ACHN (cell line): ENCODE results near the gene DUOX1.

ENCODE experiments used
- DNase-seq: peaks from one replicate; pipeline ENCODE4 v3.0.0-alpha.2; 2015
- in situ Hi-C: cut with HindIII; loops from 2 replicates; pipeline ENCODE4 v1.10.0; 2017; ENCODE audit warnings: low sequenced_read_pairs, low pct_ligation_motif_present, low pct_unique_long_range_greater_than_20kb

Gene DUOX1

DNA sequence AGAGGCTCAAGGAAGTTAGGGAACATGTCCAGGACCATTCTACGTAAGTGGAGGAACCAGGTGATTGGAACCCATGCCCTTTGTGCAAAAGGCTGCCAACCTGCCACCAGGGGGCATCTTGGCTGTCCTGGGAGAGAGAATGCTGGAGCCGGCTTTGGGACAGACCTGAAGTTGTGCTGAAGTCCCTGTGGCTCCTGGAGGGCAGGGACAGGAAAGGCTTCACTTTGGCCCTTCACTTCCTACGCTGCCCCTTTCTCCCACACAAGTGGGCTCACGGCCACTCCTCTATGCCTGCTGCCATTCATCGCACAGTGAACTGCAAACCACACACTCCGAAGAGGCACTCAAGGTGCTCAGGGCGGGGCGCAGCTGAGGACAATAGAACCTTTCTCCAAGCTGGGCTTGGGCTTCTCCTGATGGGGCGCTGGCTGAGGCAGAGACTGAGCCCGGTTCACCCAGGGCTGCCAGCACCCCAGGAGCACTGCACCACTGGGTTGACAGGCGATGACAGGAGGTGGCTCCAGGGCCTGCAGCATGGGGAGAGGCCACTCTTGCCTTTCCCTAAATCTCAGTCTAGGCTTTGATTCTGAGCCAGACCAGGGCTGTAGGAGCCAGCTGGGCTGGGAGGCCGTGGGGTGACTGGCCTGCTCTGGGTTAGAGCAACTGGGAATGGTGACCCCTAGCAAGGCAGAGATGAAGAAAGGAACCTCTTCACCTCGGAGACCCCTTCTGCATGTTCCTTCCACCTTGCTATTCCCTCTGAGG, 49.6 kb downstream of the DUOX1 start:
- peak; percentile 39 for DNase-seq
- in situ Hi-C loops, result no loop called here

DNA sequence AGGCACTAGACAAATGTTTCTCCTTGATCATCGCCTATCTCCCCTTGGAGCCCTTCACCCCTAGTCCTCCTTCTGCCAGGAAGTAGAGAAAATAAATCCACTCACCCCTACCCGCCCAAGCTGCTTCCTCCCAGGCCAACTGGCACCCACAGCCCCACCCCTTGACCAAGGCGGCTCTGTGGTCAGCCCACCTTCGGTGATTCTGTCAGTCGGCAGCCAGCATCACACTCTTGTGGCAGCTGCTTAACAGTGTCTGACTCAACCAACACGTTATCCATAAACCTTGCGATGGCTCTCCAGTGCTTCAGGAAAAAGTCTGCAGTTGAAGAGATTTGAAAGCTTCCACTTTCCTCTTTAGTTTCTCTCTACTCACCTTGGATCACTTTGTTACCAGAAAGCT, 50.4 kb downstream of the DUOX1 start:
- peak; percentile 89 for DNase-seq
- in situ Hi-C loops, result no loop called here

DNA sequence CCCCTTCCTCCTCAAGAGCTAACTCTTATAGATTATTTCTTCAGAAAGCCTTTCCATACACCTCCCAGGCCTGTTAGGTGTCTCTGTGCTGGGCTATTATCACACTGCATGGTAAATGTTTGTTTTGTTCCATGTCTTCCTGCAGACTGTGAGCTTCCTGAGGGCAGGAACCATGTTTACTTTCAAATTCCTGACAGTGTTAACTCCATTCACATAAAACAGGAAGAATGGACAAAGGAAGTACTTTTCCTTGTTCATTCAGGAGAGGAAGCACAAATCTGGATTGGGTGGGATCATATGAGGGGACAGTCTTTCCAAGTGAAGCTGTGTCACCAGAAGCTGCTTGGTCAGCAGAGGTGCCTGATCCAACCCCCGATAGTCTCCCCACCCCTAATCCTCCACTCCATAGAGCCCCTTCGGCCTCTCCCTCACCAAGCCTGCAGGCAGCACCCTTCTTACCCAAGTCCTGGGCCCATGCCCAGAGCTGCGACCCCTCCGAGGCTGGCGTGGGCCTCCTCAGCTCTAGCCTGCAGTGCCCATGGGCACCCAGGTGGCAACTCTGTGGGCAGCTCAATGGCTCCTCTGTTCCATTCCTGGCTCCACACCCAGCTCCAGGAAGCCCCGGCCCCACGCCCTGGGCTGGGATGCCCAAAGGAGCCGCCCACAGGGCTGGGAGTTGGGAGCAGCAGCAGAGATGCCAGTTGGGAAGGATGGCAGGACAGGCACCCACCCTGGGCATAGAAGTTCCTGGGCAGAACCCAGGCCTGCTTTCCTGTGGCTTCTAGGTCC, 51.0 kb downstream of the DUOX1 start:
- in situ Hi-C loops, result no loop called here
- DNase-seq, result no peak

DNA sequence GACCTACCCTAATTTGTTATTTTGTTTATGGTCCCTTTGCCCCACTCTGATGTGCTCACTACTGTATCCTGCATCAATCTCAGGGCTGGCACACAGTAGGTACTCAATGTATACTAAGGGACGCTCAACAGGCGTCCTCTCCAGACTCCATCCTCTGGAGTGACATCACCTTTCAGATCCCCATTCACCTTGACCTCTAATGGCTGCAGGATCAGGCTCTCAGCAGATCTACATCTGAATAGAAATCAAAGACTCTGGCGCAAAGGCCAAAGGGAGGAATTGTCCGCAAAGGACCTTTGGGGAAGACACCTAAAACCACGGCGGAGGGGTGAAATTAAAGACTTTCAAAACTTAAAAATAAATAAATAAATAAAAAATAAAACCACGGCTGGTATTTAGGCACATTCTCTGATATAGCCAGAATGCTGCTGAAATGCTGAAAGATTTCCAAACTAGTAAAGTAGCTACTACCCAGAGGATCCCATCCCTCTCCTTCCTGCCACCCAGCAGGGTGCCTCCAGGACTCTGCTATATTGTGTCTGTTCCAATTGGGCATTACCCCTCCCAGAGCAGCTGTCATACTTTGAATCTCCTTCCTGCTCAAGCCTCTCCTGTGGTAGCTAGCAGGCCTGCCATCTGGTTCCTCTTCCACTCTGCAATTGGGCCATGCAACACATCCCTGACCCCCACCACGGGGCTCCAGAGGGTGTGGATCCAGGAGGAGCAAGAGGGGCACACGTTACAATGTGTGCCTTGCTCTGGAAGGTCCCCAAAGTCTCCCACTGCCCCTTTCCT, 51.9 kb downstream of the DUOX1 start:
- in situ Hi-C loops, result no loop called here
- no peak for DNase-seq

DNA sequence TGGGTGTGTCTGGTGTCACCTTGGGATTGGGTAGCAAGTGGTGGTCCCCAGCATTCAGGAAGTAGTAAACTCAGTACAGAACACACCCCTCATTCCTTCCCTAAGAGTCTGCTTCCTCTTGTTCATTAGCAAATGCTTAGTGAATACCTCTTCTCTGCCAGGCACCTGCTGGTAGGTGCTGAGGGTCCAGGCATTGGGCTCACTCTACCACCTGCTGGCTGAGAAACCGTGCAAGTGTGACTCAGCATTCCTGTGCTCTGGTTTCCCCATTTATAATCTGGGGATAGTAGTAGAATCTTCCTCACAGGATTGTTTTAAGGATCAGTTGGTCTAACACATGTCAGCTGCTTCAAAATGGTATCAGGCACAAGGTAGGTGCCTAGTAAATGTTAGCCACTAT, 53.2 kb downstream of the DUOX1 start:
- DNase-seq, result no peak
- in situ Hi-C loops, result no loop called here

DNA sequence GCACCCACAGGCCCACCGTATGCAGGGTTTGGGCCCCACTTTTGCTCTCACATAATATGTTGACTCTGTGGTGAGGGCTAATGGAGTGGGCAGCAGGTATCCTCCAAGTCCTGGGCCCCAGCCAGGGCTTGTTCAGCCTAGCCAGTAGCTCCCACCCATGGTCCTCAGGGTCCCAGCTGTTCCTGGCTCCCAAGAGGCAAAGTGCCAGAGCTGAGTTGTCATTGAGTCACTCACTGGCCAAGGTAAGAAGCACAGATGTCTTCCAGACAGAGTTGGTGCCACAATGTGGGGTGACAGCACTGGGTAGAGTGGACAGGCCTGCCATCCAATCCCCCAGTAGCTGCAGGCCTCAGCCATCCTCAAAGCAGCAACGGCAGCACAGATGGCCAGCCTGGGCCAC, 53.7 kb downstream of the DUOX1 start:
- DNase-seq, result no peak
- in situ Hi-C loops, result no loop called here

DNA sequence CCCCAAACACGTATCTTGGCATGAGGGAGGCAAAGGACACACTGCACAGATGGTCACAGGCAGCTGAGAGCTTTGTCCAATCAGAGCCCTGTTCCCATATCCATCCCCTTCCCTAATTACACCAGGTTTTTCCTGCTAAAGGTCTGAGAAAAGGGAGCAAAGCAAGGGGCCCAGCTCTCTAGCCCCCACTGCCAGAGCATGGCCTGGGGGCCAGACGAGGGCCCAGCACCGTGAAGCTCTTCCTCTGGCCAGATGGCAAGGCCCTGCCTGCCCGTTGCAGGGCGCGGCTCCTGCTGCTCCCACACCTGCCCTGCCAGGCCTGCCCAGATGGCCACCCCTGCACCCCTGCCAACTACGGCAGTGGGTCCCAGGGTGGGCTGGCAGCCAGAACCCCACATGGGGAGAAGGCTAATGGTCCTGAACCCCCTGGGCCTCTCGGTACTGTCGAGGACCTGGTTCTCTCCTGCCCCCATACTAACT, 54.8 kb downstream of the DUOX1 start:
- in situ Hi-C loops, result no loop called here
- no peak for DNase-seq

DNA sequence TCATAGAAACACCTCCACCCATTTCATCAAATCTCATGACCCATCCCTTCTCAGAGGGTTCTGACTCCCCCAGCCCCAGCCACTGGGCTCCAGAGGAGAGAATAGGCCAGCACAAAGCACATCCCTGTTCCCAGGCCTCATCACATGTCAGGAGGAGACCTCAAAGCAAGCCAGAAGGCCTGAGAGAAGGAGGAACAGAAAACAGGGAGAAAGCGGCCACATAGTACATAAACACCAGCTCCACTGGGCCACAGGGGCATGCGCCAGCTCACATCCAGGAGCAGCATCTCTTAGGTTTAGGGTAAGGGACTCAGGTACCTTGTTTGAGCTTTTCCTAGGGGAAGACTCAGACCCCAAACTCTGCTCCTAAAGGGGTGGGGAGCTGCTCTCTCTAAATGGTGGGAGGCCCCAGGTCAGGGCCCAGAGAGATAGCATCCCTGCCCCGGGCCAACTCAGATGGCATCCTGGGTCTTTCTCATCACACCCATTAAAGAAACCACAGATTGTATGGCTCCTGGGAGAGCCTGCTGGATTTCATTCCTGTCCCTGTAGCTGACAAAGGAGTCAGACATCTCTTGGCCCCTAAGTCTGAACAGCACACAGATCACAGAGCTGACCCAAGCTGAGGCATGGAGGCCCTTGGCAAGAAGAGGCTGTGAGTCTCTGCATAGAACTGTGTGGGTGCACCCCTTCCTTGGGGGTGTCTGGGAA, 55.4 kb downstream of the DUOX1 start:
- no peak for DNase-seq
- in situ Hi-C loops, result no loop called here

DNA sequence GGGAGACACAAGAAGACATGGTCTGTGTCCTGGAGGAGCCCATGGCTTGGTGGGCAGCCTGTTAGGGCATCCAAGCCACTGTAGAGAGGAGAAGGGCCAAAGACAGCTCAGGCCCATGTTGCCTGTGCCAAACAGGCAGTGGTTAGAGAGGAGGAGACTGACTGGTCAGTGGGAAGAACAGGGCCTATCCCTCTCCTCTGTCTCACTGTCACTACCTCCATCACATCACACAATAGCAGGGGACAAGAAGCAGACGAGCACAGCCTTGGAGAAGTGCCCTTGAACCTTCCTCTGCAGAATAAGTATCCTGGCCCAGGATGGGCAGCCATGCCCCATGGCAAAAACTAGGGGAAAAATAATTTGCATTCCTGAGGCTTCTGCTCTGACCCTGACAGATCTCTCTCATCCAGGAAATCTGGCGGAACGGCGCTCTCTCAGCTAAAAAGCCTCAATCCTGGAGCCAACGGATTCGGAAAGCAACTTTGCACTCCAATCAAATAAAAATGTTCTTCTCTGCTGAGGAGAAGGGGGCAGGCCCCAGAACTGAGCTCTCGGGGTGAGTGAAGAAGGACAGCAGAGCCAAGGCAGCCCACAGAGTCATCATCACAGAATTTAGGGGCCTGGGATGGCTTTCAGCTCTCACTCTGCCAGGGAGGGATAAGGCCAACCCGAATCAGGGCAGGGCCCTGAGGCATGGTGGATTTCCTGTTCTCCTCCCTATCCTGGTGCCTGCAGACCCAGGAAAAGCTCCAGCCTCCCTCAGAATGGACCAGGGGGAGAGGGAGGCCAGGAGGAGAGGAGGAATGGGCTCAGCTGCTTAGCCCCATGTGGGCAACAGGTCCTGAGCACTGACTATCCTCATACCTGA, 56.3 kb downstream of the DUOX1 start:
- in situ Hi-C loops, result no loop called here
- DNase-seq, result no peak

DNA sequence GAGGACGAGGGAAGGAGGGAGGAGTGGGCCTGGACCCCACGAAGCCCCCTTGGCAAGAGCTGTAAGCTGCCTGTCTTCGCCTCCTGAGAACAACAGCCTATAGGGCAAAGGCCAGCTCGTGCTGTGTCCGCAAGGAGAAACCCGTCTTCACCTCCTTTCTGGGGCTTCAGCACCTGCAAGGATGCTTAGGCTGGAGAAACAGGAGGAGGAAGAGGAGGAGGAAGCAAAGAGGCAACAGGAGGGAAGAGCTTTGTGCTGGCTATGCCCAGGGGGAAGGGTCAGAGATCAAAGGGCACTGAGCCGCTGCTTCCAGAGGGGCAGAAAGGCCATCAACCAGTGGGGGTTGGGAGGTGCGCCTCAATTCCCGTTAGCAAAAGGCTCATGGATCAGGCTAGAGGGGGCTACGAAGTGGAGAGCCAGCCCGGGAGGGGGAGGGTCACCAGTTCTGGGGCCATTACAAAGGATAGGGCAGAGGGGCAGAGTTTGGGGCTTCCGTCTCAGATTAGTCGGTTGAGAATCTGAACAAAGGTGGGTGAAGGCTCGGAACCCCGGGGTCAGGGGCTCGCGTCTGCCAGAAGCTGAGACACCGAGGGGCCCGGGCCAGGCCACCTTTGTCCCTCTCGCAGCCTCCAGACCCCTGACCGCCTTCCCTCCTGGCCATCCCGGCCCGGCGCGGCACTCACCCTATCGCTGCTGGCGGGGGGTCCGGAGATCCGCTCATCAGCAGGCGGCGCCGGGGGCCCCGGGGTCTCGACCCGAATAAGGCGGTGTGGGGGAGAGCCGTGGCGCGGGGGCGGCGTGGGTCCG, 57.2 kb downstream of the DUOX1 start:
- in situ Hi-C loops, result no loop called here
- DNase-seq, result no peak

DNA sequence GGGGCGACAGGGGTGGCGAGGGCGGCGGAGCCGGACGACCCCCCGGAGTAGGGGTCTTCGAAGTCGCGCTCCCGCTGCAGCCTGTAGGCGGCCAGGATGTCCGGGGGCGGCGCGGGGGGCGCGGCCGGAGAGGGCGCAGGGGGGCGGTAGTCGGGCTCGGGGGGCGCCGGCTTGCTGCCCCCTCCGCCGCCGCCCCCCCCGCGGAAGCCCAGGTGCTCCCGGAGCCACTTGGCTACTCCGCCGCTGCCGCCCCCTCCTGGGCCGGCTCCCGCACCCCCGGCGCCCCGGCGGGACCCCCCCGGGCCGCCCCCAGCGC, 57.7 kb downstream of the DUOX1 start:
- in situ Hi-C loops, result no loop called here
- no peak for DNase-seq

DNA sequence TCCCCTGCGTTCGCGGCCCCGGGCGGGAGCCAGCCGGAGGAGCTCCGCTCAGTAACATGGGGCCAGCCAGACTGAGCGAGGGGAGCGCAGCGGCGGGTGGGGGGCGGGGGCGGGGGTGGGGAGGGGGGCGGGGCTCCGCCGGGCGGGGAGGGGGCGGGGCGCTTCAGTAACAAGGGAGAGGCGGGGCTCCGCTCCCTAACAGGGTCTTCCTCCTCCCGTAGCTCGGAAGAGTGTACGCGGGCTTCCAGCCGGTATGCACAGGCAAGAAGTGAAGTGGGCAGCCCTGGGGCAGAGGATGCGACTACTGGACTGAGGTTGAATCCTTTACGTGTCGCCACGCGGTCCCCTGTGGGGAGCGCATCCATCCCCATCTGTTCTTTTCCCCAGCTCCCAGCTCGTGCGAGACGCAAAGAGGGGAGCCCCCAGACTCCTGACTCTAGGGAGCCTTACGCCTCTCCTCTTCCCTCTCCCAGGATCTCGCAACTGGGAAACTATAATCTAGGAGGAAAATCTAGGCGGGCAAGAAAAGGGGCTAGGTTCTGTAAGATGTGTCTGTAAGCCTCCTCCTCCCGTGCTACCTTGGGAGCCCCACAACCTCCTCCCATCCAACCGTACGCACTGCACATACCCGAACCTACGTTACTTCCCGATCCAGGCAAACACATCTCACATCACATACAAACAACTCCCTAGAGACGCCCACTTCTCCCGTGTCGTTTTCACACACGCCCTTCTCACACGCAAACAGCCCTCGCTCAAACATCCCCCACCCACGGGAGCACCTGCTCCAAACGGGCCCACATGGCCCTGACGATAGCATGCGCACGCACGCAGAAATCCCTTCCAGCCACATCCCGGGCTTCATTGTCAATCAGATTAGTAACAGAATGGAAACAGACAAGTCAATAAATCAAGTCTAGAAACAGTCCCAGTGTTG, 58.4 kb downstream of the DUOX1 start, which contains the start of gene SHF:
SHF (minus strand) TSS at position 73 of the 937 bp plus-strand sequence; CDS start at position 58, 15 bp downstream.
- peak; percentile 49 for DNase-seq
- in situ Hi-C loops, result no loop called here

DNA sequence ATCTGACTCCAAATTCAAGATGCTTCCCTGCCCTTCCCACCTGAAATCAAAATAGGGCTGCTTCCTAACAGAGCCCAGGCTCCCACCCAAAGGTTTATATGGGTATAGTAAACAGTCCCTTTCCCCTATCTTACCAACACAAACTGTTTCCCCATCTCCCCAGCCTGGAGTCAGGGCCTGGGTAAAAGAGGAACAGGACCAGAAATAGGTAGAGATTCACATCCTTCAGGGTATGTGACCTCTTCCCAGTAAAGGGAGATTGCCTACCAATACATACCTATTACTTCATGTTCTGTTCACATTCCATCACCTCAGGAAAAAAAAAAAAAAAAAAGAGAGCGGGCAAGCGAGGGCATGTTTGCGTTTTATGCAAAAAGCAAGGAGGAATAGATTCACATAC, 67.7 kb downstream of the DUOX1 start:
- DNase-seq, result no peak
- in situ Hi-C loops, result no loop called here

DNA sequence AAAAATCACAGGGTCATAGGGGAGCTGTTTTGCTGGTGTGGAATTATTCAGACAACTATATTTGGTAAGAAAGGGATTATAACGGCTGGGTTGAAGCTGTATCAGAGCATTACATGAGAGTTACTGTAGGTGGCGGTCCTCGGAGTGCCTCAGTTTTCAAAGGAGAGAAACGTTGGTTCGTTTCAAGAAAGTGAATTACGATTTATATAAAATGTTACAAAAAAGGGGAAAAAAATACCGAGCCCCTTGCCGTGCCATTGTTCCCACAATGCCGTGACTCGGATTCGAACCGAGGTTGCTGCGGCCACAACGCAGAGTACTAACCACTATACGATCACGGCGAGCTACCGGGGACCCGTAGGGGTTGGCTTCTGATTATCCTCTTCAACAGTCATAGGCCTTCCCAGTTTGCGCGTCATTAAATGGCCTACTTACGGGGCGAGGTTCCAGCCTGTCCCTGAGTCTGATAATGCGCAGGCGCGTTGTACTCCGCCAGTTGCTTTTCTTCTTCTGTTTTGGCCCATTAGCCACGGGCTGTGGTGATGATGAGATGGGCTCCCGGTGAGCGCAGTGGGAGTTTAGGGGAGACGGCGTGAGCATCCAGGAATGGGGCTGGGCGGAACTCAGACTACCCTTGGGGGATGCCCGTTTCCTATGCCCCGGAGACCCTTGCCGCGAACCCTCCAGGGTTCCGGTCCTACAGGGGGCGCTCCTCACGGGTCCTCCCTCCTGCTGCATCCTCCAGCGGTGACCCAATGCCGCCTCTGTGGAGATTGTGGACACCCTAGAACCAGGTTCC, 68.7 kb downstream of the DUOX1 start:
- in situ Hi-C loops, result no loop called here
- DNase-seq, result peak; percentile 92

DNA sequence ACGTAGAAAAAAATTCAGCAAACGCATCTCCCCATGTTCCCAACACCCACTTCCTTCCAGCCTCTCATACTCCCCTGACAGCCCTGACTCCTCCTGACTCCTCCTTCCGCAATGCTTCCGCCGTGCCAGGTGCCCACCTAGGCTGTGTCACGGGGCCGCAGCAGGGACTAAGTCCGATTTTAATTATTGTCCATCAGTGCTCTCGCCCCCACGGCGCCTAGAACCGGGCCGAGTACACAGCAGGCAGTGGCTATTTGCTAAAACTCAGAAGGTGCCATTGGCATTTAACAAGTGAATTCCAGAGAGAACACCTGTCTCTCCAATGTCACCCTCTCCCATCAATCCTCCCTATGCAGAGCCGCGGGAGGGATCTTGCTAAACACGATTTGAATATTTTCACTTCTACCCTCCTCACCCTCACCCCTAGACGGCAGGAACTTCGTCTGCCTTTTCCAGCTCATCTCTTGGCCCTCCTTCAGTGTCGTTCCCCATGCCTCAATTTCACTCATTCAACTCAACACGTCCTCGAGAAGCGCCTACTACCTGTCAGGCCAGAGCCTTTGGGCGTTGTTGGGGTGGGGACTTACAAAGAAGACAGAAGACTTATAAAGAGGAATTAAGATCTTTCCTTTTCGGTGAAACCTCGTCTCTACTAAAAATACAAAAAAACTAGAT, 69.5 kb downstream of the DUOX1 start:
- DNase-seq, result no peak
- in situ Hi-C loops, result no loop called here
